ENCODE measurements around the gene NUDT1.

The NUDT1 gene

DNA sequence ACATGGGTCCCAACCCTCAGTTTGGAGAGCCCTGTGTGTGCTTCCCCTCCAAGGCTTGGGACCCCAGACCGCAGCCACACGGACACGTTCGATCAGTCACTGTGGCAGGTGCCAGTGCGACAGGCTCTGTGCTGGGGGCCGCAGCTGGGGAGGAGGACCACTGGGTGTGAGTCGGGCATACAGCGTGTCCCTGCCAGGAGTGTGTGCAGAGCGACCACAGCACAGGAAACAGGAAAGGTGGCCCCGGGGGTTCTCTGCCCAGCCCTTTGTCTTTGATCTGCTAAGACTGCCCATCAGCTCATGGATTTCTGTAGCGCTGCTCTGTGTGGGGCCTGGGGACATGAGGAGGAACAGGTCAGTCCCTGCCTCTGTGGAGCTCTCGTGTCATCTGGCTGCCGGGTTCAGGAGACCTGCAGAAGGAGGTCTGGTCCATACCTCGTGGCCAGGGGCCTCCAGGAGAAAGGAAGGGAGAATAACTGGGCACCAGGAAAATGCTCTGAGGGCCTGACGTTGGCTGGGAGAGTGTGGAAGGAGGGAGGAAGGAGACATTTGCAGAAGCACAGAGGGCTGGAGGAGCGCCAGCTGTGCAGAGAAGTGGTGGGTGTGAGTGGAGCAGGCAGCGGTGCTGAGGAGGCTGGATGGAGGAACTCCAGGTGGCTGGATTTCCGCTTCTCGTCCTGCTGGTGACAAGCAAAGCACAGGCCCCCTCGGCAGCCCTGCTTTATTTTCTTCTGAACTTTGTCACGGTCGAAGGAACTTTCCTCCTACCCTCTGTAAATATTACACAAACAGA is 4.1 kb downstream of the NUDT1 start:
- Histone ChIP-seq H3K4me3 (ENCODE audit: low read depth in 1 of 5, low read length in 5 of 5) (no peak overlapping the region), H3K9ac (ENCODE audit: low read length in 5 of 5) (peak overlapping the region in 1 of 5 donors; percentile 30), H3K4me1 (ENCODE audit: control insufficient read depth in 5 of 5, insufficient read depth in 5 of 5, low read length in 5 of 5) (peaks cover 3 to 43% (median 34%) of the 10 kb centered on the region in 5 donors), H3K36me3 (ENCODE audit: control insufficient read depth in 5 of 5, insufficient read depth in 5 of 5, low read length in 5 of 5) (peaks cover 0 to 6% (median 0%) of the 10 kb centered on the region in 5 donors), H3K9me3 (ENCODE audit: control insufficient read depth in 5 of 5, low read length in 5 of 5) (no peaks in the 10 kb centered on the region), H3K27ac (ENCODE audit: low read depth, low read length) (no peak overlapping the region), H3K27me3 (ENCODE audit: control insufficient read depth in 5 of 5, insufficient read depth in 4 of 5, low read length in 5 of 5) (no peaks in the 10 kb centered on the region)

- Histone ChIP-seq H3K4me3 (ENCODE audit: low read depth in 1 of 5, low read length in 5 of 5) (no peak overlapping the region), H3K9me3 (ENCODE audit: control insufficient read depth in 5 of 5, low read length in 5 of 5) (no peaks in the 10 kb centered on the region), H3K36me3 (ENCODE audit: control insufficient read depth in 5 of 5, insufficient read depth in 5 of 5, low read length in 5 of 5) (peaks cover 0 to 6% (median 0%) of the 10 kb centered on the region in 5 donors), H3K27me3 (ENCODE audit: control insufficient read depth in 5 of 5, insufficient read depth in 4 of 5, low read length in 5 of 5) (no peaks in the 10 kb centered on the region), H3K4me1 (ENCODE audit: control insufficient read depth in 5 of 5, insufficient read depth in 5 of 5, low read length in 5 of 5) (peaks cover 3 to 35% (median 27%) of the 10 kb centered on the region in 5 donors), H3K27ac (ENCODE audit: low read depth, low read length) (no peak overlapping the region), H3K9ac (ENCODE audit: low read length in 5 of 5) (no peak overlapping the region)
Observed at GRCh38 chr7:2247141-2247995, 5.3 kb downstream of the NUDT1 start.

DNA sequence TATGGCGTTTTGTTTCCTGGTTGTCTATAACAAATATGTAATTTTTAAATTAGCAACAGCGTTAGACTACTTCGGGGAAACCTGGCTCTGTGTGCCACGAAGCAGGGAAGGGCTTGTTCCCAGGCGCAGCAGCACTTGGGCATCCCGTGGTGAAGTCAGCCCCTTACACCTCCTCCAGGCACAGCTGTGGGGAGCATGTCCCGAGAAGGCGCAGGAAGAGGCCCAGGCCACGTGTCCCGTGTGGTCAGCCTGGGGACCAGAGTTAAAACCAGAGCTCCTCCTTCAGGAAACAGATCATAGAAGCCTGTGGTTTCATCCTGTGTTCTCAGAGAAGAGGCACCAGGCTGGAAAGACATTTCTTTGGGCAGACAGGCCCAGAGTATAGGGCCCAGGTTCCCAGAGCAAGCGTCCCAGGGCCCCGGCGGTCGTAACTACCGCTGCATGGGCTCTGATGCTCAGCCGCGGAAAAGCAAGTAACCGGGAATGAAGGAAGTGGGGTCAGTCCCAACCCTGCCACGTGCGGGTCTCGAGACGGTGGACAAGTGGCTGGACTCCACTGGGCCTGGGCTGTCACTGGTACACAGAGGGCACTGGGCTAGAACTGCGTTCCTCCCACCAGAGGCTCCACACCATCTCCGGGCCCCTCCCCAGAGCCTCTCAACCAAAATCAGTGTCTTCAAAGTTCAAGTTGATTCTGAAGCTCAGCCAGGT is 7.1 kb downstream of the NUDT1 start:
- peaks cover 0 to 18% (median 10%) of the 10 kb centered on the region in 5 donors for H3K36me3 ChIP-seq (ENCODE audit: control insufficient read depth in 5 of 5, insufficient read depth in 5 of 5, low read length in 5 of 5)
- H3K9me3 ChIP-seq (ENCODE audit: control insufficient read depth in 5 of 5, low read length in 5 of 5): no peaks in the 10 kb centered on the region
- H3K27ac ChIP-seq (ENCODE audit: low read depth, low read length): no peak overlapping the region
- peak overlapping the region in 1 of 5 donors; percentile 3 for H3K4me3 ChIP-seq (ENCODE audit: low read depth in 1 of 5, low read length in 5 of 5)
- peak overlapping the region in 3 of 5 donors; percentile 6 to 29 (median 14) for H3K9ac ChIP-seq (ENCODE audit: low read length in 5 of 5)
- H3K4me1 ChIP-seq (ENCODE audit: control insufficient read depth in 5 of 5, insufficient read depth in 5 of 5, low read length in 5 of 5): peaks cover 1 to 30% (median 21%) of the 10 kb centered on the region in 5 donors
- H3K27me3 ChIP-seq (ENCODE audit: control insufficient read depth in 5 of 5, insufficient read depth in 4 of 5, low read length in 5 of 5): no peaks in the 10 kb centered on the region

DNA sequence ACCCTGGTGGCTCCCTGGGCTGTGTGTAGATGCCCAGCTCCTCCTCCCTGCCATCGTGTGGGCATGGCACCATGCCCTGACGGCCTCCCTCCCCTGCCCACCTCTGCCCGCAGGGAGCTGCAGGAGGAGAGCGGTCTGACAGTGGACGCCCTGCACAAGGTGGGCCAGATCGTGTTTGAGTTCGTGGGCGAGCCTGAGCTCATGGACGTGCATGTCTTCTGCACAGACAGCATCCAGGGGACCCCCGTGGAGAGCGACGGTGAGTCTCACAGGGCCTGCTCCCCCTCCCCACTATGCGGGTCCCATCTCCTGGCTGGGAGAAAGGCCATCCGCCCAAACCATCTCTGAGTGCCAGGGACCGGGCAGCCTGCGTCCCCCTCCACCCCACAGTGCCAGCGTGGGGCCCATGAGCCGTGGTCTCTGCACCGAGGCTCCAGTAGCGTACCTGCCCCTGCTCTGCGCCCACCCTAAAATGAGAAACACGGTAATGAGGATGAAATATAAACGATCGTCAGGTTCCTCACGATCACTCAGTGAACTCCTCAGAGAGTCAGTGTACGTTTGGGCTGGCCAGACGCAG is 7.8 kb downstream of the NUDT1 start:
- Histone ChIP-seq H3K4me1 (ENCODE audit: control insufficient read depth in 5 of 5, insufficient read depth in 5 of 5, low read length in 5 of 5) (peaks cover 1 to 30% (median 21%) of the 10 kb centered on the region in 5 donors), H3K9me3 (ENCODE audit: control insufficient read depth in 5 of 5, low read length in 5 of 5) (no peaks in the 10 kb centered on the region), H3K9ac (ENCODE audit: low read length in 5 of 5) (no peak overlapping the region), H3K27ac (ENCODE audit: low read depth, low read length) (no peak overlapping the region), H3K4me3 (ENCODE audit: low read depth in 1 of 5, low read length in 5 of 5) (no peak overlapping the region), H3K27me3 (ENCODE audit: control insufficient read depth in 5 of 5, insufficient read depth in 4 of 5, low read length in 5 of 5) (no peaks in the 10 kb centered on the region), H3K36me3 (ENCODE audit: control insufficient read depth in 5 of 5, insufficient read depth in 5 of 5, low read length in 5 of 5) (peaks cover 0 to 24% (median 17%) of the 10 kb centered on the region in 5 donors)

DNA sequence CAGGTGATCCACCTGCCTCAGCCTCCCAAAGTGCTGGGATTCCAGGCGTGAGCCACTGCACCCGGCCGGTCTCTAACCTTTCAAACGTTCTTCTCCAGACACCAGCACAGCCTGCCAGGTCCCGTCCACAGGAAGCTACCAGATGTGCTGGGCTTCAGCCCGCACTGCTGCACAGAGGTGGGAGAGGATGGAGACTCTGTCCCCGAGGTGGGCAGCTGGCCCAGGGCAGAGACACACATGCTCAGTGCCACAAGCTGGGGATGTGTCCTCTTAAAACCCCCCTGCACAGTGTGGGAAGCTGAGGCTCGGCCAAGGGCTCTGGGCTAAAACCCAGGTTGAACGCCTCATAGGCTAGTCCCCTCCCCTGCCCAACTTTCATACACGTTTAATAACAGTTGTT is 9.4 kb downstream of the NUDT1 start:
- Histone ChIP-seq H3K4me1 (ENCODE audit: control insufficient read depth in 5 of 5, insufficient read depth in 5 of 5, low read length in 5 of 5) (peaks cover 1 to 23% (median 16%) of the 10 kb centered on the region in 5 donors), H3K9ac (ENCODE audit: low read length in 5 of 5) (no peak overlapping the region)

GRCh38 chr7:2251841-2252771 is 10.1 kb downstream of the NUDT1 start:
- Histone ChIP-seq H3K9ac (ENCODE audit: low read length in 5 of 5) (no peak overlapping the region), H3K9me3 (ENCODE audit: control insufficient read depth in 5 of 5, low read length in 5 of 5) (no peaks in the 10 kb centered on the region), H3K36me3 (ENCODE audit: control insufficient read depth in 5 of 5, insufficient read depth in 5 of 5, low read length in 5 of 5) (peaks cover 0 to 42% (median 39%) of the 10 kb centered on the region in 5 donors), H3K4me1 (ENCODE audit: control insufficient read depth in 5 of 5, insufficient read depth in 5 of 5, low read length in 5 of 5) (peaks cover 1 to 18% (median 13%) of the 10 kb centered on the region in 5 donors), H3K27me3 (ENCODE audit: control insufficient read depth in 5 of 5, insufficient read depth in 4 of 5, low read length in 5 of 5) (no peaks in the 10 kb centered on the region), H3K27ac (ENCODE audit: low read depth, low read length) (no peak overlapping the region), H3K4me3 (ENCODE audit: low read depth in 1 of 5, low read length in 5 of 5) (no peak overlapping the region)

More for the DNA sequence above, 9.4 kb downstream of the NUDT1 start:
- Histone ChIP-seq H3K36me3 (ENCODE audit: control insufficient read depth in 5 of 5, insufficient read depth in 5 of 5, low read length in 5 of 5) (peaks cover 0 to 34% (median 31%) of the 10 kb centered on the region in 5 donors), H3K27me3 (ENCODE audit: control insufficient read depth in 5 of 5, insufficient read depth in 4 of 5, low read length in 5 of 5) (no peaks in the 10 kb centered on the region), H3K27ac (ENCODE audit: low read depth, low read length) (no peak overlapping the region), H3K9me3 (ENCODE audit: control insufficient read depth in 5 of 5, low read length in 5 of 5) (no peaks in the 10 kb centered on the region), H3K4me3 (ENCODE audit: low read depth in 1 of 5, low read length in 5 of 5) (no peak overlapping the region)

DNA sequence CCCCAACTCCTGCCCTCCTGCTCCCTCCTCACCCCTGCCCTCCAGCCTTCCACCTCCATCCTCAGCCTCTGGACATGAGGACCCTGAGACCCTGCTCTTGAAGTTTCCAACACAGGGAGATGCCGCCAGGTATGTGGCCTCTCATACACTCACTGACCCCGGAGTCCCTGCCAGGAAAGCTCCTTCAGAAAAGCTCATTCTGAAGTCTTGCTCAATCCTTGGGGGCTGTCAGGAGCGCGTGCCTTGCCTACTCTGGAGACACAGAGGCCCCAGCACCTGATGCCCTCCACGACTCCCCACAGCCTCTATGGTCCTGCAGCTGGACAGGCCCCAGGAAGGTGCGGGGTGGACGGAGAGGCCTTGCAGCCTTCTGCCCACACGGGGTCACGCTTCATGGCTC is 11.0 kb downstream of the NUDT1 start:
- Histone ChIP-seq H3K4me1 (ENCODE audit: control insufficient read depth in 5 of 5, insufficient read depth in 5 of 5, low read length in 5 of 5) (peaks cover 1 to 18% (median 13%) of the 10 kb centered on the region in 5 donors), H3K27me3 (ENCODE audit: control insufficient read depth in 5 of 5, insufficient read depth in 4 of 5, low read length in 5 of 5) (no peaks in the 10 kb centered on the region), H3K9me3 (ENCODE audit: control insufficient read depth in 5 of 5, low read length in 5 of 5) (no peaks in the 10 kb centered on the region), H3K4me3 (ENCODE audit: low read depth in 1 of 5, low read length in 5 of 5) (no peak overlapping the region), H3K27ac (ENCODE audit: low read depth, low read length) (no peak overlapping the region), H3K36me3 (ENCODE audit: control insufficient read depth in 5 of 5, insufficient read depth in 5 of 5, low read length in 5 of 5) (peaks cover 0 to 48% (median 45%) of the 10 kb centered on the region in 5 donors), H3K9ac (ENCODE audit: low read length in 5 of 5) (no peak overlapping the region)

GRCh38 chr7:2253525-2254244 is 11.7 kb downstream of the NUDT1 start:
- H3K27me3 ChIP-seq (ENCODE audit: control insufficient read depth in 5 of 5, insufficient read depth in 4 of 5, low read length in 5 of 5): no peaks in the 10 kb centered on the region

More at GRCh38 chr7:2253525-2254244, 11.7 kb downstream of the NUDT1 start:
- Histone ChIP-seq H3K9me3 (ENCODE audit: control insufficient read depth in 5 of 5, low read length in 5 of 5) (no peaks in the 10 kb centered on the region), H3K9ac (ENCODE audit: low read length in 5 of 5) (no peak overlapping the region), H3K36me3 (ENCODE audit: control insufficient read depth in 5 of 5, insufficient read depth in 5 of 5, low read length in 5 of 5) (peaks cover 0 to 54% (median 51%) of the 10 kb centered on the region in 5 donors), H3K4me3 (ENCODE audit: low read depth in 1 of 5, low read length in 5 of 5) (no peak overlapping the region), H3K4me1 (ENCODE audit: control insufficient read depth in 5 of 5, insufficient read depth in 5 of 5, low read length in 5 of 5) (peaks cover 1 to 14% (median 11%) of the 10 kb centered on the region in 5 donors), H3K27ac (ENCODE audit: low read depth, low read length) (no peak overlapping the region)
